ENCODE measurements around the gene PDE2A. TPM values are rescaled to one million over a fixed set of nuclear protein-coding genes. Genes with fewer than 3 reads are reported as not detected.

PDE2A gene
- polyA plus RNA-seq, 1 donor (not counting 4 experiments of a cell fraction or from before 2014, with no cell fraction given): 0.38 TPM

GRCh38 chr11:72649215-72649976 is 24.8 kb downstream of the PDE2A start:
- no peak overlapping the region for H3K27ac ChIP-seq (ENCODE audit: control insufficient read depth, insufficient read depth, low read length)
- no peak for DNase-seq (ENCODE audit: low read depth, low spot score)
- no peak overlapping the region for H3K4me3 ChIP-seq (ENCODE audit: control insufficient read depth in 2 of 3, extremely low read depth in 1 of 3, insufficient read depth in 2 of 3, low read depth in 1 of 3, low read length in 3 of 3)
- FAIRE-seq: no peak
- no peaks in the 10 kb centered on the region for H3K36me3 ChIP-seq (ENCODE audit: control insufficient read depth in 2 of 2, extremely low read depth in 1 of 2, insufficient read depth in 2 of 2, low read length in 2 of 2)
- dilution Hi-C loops (cut with MboI; ENCODE audit: extremely low pct_ligation_motif_present, low sequenced_read_pairs): no loop called here
- H3K9me3 ChIP-seq (ENCODE audit: control insufficient read depth, low read depth, low read length): no peaks in the 10 kb centered on the region
- H3K4me2 ChIP-seq (ENCODE audit: control insufficient read depth, extremely low read depth, insufficient read depth, low read depth, low read length): no peak overlapping the region
- no peak for TF ChIP-seq EZH2 (IDR thresholded peaks at IDR 0.05; ENCODE audit: low read length)
- no peak for TF ChIP-seq CTCF (optimal IDR thresholded peaks at IDR 0.05 in 1 of 3, IDR thresholded peaks at IDR 0.05 in 1 of 3, conservative IDR thresholded peaks at IDR 0.05 in 1 of 3; ENCODE audit: extremely low read depth in 1 of 3, insufficient read depth in 2 of 3, low read length in 3 of 3)
- no peaks in the 10 kb centered on the region for H3K79me2 ChIP-seq (ENCODE audit: control insufficient read depth, insufficient read depth, low read length)
- no peaks in the 10 kb centered on the region for H3K4me1 ChIP-seq (ENCODE audit: control insufficient read depth, extremely low read depth, insufficient read depth, low read length)
- no peak overlapping the region for H3K9ac ChIP-seq (ENCODE audit: control insufficient read depth, extremely low read depth, insufficient read depth, low read length)
- no peaks in the 10 kb centered on the region for H4K20me1 ChIP-seq (ENCODE audit: control insufficient read depth, extremely low read depth, insufficient read depth, low read length)
- peaks cover 19% of the 10 kb centered on the region for H3K27me3 ChIP-seq (ENCODE audit: control insufficient read depth, extremely low read depth, insufficient read depth, low read length)
- H2AFZ ChIP-seq (ENCODE audit: control insufficient read depth, low read length): no peak overlapping the region
- H3K9me1 ChIP-seq (ENCODE audit: control insufficient read depth, extremely low read depth, insufficient read depth, low read length): no peaks in the 10 kb centered on the region

- dilution Hi-C loops (cut with MboI; ENCODE audit: extremely low pct_ligation_motif_present, low sequenced_read_pairs): no loop called here
- no peak overlapping the region for H3K4me2 ChIP-seq (ENCODE audit: control insufficient read depth, extremely low read depth, insufficient read depth, low read depth, low read length)
- H2AFZ ChIP-seq (ENCODE audit: control insufficient read depth, low read length): no peak overlapping the region
- no peaks in the 10 kb centered on the region for H3K9me1 ChIP-seq (ENCODE audit: control insufficient read depth, extremely low read depth, insufficient read depth, low read length)
- no peak overlapping the region for H3K27ac ChIP-seq (ENCODE audit: control insufficient read depth, insufficient read depth, low read length)
- H3K9ac ChIP-seq (ENCODE audit: control insufficient read depth, extremely low read depth, insufficient read depth, low read length): no peak overlapping the region
- H4K20me1 ChIP-seq (ENCODE audit: control insufficient read depth, extremely low read depth, insufficient read depth, low read length): no peaks in the 10 kb centered on the region
- no peak for FAIRE-seq
- TF ChIP-seq CTCF (optimal IDR thresholded peaks at IDR 0.05 in 1 of 3, IDR thresholded peaks at IDR 0.05 in 1 of 3, conservative IDR thresholded peaks at IDR 0.05 in 1 of 3; ENCODE audit: extremely low read depth in 1 of 3, insufficient read depth in 2 of 3, low read length in 3 of 3) (no peak), EZH2 (IDR thresholded peaks at IDR 0.05; ENCODE audit: low read length) (no peak)
- peaks cover under 1% of the 10 kb centered on the region for H3K4me1 ChIP-seq (ENCODE audit: control insufficient read depth, extremely low read depth, insufficient read depth, low read length)
- peaks cover 19% of the 10 kb centered on the region for H3K27me3 ChIP-seq (ENCODE audit: control insufficient read depth, extremely low read depth, insufficient read depth, low read length)
- H3K4me3 ChIP-seq (ENCODE audit: control insufficient read depth in 2 of 3, extremely low read depth in 1 of 3, insufficient read depth in 2 of 3, low read depth in 1 of 3, low read length in 3 of 3): no peak overlapping the region
- H3K36me3 ChIP-seq (ENCODE audit: control insufficient read depth in 2 of 2, extremely low read depth in 1 of 2, insufficient read depth in 2 of 2, low read length in 2 of 2): no peaks in the 10 kb centered on the region
- no peaks in the 10 kb centered on the region for H3K79me2 ChIP-seq (ENCODE audit: control insufficient read depth, insufficient read depth, low read length)
- DNase-seq (ENCODE audit: low read depth, low spot score): no peak
- no peaks in the 10 kb centered on the region for H3K9me3 ChIP-seq (ENCODE audit: control insufficient read depth, low read depth, low read length)
Observed at GRCh38 chr11:72648384-72649136, 25.7 kb downstream of the PDE2A start.
